Epidermal melanocyte (primary cell): Measurements from ENCODE around the gene ERN1.
"Not testable (repeated sequence)": the region's sequence is repeated elsewhere in the genome, so short reads cannot be mapped to it uniquely, and the experiment has no call there.

Experiments used
- DNase-seq: peaks from one replicate; pipeline ENCODE4 v3.0.0; 2011; ENCODE audit warnings: low spot score; ENCODE audit not compliant: insufficient read length

ERN1 gene

DNA sequence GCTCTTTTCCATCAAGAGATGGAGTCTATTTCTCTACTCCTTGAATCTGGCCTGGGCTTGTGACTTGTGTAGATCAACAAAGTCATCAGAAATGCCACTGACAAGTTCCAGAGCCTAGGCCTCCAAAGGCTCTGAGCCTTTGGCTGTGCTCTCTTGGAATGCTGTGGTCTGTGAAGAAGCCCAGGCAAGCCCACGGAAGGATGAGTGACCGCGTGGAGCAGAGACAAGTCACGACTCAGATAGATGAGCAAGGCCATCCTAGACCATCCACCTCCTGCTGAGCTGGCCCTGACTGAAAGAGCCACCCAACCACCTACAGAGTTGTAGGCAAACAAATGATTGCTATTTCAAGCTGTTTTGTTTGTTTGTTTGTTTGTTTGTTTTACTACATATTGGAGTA is 97.9 kb downstream of the ERN1 start:
- DNase-seq = no peak

DNA sequence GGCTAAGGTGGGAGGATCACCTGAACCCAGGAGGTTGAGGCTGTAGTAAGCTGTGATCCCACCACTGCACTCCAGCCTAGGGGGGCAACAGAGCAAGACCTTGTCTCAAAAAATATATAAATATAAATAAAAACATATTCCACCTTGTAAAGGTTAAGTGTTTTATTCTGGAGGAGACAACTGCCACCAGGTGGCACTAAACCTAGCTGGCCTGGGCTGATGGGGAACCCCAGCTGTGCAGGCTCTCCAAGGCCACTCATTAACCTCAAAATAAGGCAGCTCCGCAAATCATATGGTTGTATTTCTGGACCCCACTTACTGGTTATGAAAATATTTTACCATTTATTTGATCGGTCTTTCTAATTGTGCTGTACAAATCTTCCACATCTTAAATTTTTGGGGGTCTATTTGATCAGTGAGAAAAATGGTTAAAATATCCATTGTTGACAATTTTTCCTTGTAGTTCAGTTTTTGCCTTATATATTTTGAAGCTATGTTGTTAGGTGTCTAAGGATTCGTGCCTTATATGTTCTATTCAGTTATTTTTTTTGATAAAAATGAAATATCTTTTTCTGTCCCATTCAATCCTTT is 101.0 kb downstream of the ERN1 start:
- DNase-seq = no peak

DNA sequence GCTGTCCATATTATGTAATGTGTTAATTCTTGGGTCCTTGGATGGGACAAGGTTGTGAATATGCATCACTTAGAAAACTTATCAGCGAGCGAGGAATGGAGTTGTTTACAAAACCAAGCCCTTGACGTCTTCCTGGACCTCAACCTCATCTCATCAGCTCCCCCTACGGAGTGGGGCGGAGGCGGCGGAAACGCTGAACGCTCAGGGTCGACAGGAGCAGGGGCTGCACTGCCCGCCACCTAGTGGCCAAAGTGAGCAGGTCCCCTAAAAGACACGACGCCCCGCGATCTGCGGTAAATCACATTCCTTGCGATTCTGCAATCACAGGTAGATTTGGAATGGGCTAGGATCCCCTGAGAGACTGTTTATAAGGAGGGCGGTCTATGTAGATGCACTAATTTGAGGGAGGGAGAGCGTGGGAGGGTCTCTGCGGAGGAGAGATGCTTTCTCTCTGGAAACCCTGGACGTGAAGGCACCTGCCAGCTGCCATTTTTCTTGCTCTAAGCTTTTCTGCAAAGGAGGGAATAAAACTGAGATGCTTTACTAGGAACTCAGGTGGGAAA is 104.1 kb downstream of the ERN1 start:
- no peak for DNase-seq

DNA sequence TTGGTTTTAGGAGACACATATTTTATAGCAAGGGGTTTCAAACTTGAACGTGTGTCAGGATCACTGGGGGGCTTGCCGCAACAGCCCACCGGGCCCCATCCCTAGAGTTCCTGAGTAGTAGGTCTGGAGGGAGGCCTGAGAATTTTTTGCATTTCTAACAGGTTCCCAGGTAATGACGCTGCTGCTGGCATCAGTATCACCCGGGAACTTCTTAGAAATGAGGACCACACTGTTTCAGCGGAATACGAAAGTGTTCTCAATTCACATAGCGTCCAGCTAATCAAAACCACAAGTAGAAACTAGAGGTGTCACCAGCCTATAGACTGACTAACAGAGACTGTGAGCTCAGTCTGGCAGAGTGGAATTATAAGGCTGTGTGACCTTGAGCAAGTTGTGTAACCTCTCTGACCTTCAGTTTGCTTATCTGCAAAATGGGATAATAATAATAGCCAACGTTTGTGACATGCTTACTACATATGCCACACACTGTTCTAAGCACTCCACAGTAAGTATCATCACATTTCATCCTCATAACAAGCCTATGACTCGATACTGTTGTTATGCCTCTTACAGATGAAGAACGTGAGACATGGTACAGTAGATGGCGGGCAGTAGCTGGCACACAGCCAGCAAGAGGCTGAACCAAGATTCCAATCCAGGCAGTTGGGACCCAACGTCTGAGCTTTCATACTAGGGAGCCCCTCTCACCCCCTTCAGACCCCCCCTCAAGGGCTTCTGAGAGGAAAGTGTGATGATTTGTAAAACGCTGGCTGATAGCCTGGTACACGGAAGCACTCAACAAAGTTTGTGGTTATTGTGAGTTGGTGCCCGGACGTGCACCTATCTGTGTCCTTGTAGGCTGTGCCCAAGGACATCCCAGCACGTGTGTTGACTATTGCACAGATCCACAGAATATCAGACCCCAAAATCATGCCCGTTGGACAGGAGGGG is 104.9 kb downstream of the ERN1 start:
- DNase-seq = no peak

DNA sequence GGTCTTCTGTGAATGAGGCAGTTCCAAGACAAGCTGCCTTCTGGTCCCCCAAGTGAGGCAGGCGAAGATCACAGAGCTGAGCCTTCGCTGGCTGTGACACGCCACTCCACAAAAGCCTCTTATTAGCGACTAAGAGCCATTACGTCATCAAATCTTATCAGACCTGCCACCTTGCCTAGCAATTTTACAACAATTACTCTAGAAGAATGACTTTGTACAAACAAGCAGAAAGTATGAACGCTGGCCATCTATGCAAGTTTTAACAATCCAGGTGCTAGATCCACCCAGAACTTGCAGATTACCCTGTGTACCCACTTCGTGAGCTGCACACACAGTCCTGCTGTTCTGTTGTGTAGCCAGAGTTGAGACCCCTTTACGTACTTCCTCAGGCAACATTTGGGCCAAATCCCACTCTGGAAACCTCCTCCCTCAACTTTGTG is 105.7 kb downstream of the ERN1 start:
- no peak for DNase-seq

DNA sequence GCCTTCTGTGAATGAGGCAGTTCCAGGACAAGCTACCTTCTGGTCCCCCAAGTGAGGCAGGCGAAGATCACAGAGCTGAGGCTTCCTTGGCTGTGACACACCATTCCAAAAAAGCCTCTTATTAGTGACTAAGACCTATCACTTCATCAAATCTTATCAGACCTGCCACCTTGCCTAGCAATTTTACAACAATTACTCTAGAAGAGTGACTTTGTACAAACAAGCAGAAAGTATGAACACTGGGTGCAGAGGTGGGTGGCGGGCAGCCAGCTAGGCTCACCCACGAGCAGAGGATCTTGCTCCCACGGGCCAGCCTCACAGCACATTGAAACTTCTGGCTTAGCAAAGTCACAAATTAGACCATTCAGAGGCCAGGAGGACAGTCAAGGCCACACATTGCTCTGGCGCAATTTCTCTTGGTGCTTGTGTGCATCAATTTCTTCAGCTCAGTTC is 107.3 kb downstream of the ERN1 start:
- DNase-seq = no peak

DNA sequence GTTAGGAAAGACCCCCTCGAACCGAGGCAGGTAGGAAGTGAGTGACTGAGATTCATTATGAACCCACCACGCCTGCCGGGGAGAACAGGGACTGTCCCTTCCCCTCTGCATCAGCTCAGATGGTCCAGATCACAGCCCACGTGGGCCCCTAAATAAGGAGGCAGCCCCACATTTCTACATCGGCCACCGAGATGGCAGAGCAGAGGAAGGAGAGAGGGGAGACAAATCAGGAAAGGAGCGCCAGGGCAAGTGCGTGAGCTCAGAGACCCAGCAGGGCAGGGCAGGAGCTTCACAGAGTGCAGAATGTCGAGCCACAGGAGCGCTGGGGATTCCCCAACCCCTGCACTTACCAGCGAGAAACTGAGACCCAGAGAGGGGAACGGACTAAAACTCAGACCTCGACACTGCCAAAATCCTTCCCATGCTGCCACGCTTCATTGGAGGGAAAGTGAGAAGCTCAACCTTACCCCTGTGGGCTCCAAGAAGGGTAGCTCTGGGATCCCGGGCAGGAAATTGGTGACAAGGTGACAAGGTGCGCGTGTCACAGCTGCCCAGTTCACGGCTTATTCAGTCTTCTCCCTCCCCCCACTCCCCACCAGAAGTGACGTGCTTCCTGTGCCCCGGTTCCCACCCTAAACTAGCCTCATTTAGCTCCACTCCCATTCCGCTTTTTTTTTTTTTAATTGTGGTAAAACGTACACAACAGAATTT is 109.7 kb downstream of the ERN1 start, which contains the start of gene ICAM2:
TSS of gene ICAM2 (minus strand) at position 578 of the 711 bp plus-strand sequence. CDS start 13,942 bp downstream, outside the sequence.
- DNase-seq = no peak

DNA sequence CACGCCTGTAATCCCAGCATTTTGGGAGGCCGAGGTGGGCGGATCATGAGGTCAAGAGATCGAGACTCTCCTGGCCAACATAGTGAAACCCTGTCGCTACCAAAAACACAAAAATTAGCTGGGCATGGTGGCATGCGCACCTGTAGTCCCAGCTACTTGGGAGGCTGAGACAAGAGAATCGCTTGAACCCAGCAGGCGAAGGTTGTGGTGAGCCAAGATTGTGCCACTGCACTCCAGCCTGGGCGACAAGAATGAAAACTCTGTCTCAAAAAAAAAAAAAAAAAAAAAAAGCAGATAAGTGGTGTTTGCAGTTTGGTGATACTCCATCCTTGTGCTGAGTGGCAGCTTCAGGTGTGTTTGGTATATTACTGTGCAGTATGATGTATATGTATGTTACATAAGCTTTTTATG is 110.4 kb downstream of the ERN1 start:
- not testable (repeated sequence) for DNase-seq

DNA sequence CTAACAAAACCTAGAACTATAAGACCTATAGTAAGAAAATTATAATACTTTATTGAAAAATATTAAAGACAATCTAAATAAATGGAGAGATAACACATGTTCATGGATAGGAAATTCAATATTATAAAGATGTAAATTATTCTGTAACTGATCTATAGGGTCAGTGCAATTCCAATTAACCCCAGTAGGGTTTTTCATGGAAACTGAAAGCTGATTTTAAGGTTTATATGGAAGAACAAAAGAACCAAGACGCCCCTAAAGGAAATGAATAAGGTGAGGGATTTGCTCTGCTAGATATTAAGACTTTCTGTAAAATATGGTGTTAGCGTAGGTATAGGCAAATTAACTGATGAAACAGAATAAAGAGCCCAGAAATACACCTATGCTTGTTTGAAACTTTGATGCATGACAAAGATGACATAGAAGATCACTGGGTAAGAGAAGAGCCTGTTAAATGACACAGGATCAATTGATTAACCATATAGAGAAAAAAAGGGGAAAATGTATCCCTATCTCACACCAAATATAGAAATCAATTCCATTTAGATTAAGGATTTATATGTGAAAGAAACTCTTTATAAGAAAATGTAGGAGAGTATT is 112.5 kb downstream of the ERN1 start:
- no peak for DNase-seq

DNA sequence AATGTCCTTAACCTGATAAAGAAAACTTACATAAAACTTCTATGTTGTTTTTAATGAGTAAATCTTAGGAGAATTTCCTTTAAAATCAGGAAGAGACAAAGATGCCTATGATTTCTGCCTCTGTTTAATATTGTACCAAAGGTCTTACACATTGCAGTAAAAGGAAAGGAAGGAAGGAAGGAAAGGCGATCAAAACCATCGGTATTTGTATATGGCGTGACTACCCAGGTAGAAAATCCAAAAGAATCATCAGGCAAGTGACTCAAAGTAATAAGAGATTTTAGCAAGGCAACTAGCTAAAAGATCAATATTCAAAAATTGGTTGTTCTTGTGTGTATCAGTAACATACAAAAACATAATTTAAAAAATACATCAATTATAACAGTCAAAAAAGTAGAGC is 113.0 kb downstream of the ERN1 start:
- DNase-seq = no peak

DNA sequence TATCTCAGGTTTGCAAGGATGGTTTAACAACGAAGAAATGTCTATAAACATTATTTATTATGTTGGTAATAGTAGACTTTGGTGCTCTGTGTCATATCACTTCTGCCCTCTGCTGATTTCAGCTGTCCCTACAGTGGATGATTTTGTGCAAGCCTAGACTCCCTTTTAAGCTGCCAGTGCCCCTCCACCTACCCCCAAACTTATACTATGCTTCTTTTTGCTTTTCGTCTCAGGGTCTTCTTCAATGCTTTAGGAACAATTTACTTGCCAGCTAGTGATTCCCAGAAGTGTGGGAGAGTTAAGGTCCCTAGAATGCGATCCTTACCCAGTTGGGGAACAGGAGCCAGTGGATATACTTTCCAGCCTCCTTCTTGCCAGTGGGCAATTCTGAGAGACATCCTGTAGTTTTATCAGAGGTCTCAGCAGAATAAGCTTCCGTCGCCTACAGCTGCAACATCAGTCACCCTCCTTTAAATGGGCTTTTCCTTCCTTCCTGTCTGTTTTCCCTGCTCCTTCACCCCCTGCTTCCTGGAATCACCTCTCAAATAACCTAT is 113.6 kb downstream of the ERN1 start:
- DNase-seq = no peak

DNA sequence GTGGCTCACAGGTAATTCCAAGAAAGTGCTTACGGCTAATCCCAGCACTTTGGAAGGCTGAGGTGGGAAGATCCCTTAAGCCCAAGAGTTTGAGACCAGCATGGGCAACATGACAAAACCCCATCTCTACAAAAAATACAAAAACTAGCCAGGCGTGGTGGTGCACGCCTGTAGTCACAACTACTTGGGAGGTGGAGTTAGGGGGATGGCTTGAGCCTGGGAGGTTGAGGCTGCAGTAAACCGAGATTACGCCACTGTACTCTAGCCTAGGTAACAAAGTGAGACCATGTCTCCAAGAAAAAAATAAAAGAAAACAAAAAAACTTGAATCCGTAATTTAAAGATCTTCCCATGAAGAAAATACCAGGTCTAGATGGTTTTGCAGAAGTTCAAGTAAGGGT is 114.5 kb downstream of the ERN1 start:
- DNase-seq = no peak

DNA sequence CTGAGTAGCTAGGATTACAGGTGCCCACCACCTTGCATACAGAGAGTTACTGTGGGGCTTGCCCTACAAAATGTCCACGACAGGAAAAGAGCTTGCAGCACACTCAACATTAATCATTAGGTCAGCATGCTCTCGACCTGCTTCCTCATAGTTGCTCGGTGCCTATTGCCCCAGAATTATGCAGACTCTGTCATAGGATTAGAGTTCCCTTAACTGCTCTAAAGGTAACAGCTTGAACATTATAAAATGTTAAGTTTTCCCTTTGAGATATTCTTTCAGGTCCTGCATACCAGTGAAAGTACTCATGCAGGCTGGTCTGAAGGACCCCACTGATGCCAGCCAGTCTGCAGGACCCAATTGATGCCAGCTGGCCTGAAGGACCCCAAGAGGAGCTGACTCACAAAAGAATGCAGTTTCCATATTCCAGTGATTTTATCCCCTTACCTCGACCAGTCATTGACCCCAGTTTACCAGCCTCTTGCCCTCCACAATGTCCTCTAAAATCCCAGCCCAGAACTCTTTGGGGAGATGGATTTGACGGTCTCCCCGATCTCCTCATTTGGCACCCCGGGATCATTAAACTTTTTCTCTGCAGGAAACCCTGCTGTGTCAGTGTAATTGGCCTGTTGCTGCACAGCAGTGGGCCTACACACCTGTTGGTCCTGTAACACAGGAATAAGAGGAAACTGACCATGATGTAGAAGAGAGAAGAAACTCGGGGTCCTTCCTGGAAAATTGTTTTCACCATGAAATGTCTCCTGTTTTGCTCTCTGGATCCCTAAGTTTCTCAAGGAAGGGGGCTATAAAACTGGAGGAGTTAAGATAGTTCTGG is 120.2 kb downstream of the ERN1 start:
- no peak for DNase-seq

DNA sequence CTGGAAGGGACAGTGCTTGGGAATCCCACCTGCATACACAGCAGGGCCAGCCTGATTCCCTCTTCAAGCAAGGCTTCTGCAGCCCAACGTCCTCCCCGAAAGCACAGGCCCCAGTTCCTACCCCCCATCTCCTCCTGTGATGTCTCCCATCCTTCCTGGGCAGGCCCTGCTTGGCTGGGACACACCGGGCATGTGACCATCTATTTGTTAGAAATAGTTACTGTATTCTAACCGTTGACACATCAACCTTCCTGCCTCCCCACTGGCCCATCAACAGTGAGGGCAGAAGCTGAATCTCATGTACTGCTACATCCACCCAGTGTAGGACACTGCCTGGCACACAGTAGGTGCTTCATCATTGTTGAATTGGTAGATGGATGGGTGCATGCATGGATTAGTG is 121.1 kb downstream of the ERN1 start:
- DNase-seq = no peak

DNA sequence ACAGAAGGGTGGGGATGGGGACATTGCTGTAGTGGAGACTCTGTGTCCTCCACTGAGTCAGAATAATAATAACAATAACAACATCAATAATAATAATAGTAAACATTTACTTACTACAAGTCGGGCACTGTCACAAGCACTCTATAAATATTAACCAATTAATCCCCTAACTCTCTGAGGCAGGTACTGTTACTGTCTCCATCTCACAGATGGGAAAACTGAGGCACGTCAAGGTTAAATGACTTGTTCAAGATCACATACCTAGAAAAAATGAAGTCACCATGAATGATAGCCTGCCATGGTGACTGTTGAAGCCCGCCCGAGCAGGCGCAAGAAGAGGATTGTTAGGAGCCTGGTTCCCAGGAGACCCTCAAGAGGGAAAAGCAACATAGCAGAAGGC is 121.6 kb downstream of the ERN1 start:
- no peak for DNase-seq

DNA sequence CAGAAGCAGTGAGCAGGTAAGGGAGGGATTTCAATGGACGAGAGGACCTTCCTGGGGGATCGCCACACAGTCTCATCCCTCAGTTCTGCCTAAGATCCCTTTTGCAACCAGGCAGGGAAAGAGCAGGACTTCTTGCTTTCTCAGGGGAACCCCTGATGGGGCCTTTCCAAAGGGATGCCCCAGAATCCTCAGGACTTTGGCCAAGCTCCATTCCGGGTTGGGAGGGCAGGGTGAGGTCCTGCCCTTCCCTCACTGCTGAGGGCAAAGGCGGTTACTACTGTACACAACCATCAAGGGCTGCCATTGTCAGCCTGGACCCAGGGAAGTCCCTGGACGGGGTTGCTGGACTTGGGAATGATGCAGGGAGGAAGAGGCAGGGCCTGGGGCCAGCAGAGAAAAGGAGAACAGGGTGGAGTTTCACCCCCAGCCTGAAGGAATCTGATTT is 122.1 kb downstream of the ERN1 start:
- no peak for DNase-seq

DNA sequence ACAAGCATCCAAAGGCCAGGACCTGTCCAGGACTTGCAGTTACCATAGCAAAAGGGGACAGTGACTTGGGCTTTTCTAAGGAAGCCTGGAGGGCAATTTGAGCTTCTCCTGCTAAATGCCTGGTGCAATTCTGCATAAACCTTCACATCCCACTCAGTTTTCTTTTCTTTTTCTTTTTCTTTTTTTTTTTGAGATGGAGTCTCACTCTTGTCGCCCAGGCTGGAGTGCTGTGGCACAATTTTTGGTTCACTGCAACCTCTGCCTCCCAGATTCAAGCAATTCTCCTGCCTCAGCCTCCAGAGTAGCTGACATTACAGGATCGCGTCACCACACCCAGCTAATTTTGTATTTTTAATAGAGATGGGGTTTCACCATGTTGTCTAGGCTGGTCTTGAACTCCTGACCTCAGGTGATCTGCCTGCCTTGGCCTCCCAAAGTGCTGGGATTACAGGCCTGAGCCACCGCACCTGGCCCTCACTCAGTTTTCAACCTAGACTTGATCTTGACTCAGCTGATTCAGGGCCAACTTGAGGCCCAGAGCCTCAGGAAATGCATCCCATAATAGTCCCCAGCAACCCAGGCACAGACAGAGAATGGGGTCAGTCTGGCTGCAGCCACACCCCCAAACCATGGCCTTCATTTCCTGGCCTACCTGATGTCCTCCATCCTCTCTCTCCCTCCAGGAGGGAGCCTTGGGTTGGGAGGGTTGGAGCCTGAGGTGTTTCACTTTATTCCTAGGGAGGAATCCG is 122.7 kb downstream of the ERN1 start:
- DNase-seq = not testable (repeated sequence)

DNA sequence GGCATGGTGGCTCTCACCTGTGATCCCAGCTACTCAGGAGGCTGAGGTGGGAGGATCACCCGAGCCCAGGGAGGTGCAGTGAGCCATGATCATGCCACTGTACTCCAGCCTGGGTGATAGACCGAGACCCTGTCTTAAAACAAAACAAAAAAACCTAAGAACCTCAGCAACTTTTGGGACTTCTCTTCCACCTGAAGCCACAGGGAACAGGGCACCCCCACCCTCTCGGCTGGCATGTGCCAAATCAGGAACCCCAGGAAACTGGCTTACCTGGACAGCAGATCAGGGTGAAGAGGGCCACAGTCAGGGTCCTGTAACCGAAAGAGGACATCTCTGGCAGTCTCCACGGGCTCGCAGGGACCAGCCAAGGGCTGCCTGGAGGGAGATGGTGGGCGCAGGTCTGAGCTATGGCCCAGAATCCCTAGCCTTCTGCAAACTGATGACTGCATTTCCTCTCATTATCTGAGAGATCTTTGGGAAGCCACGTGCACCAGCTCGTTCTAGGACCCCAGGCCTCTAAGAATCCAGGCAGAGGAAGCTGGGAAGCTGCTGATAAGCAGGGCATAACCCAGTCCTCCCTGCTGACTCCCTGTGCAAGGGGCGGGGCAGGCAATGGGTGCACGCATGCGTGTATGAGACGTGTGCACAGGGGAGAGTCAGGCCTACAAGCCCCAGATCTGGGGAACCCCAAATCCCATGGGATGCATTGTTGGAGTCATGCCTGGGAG is 123.4 kb downstream of the ERN1 start:
- no peak for DNase-seq
